Spleen (tissue), 11 donors: ENCODE results near the gene PEF1. TPM values are rescaled to one million over a fixed set of nuclear protein-coding genes. Genes with fewer than 3 reads are reported as not detected.

Experiments
- DNase-seq: peaks from one replicate; pipeline ENCODE4 v3.0.0-alpha.2; 2020
- H3K27ac ChIP-seq, 8 donors: fragments of 200-600 bp; sonication (generic) in 7 of 8; 1 replicate in 4 of 8; 2 replicates in 4 of 8; pipeline versions ENCODE4 v1.5.0 to v1.8.0; 2016 to 2021; ENCODE audit warnings: inconsistent platforms in 4 of 8, mild to moderate bottlenecking in 4 of 8, moderate library complexity in 1 of 8
- H3K27me3 ChIP-seq, 7 donors: fragments of 200-600 bp; sonication (generic) in 6 of 7; replicated peaks in 1 of 7; 1 replicate in 4 of 7; 2 replicates in 3 of 7; pipeline versions ENCODE4 v1.5.0 to v1.8.0; 2016 to 2021; ENCODE audit warnings: inconsistent platforms in 3 of 7, mild to moderate bottlenecking in 1 of 7
- H3K36me3 ChIP-seq, 6 donors: fragments of 200-600 bp; sonication (generic) in 5 of 6; 1 replicate in 4 of 6; 2 replicates in 2 of 6; pipeline versions ENCODE4 v1.5.0 to v1.8.0; 2016 to 2021; ENCODE audit warnings: inconsistent platforms in 2 of 6
- H3K4me1 ChIP-seq, 6 donors: fragments of 200-600 bp; sonication (generic) in 5 of 6; 1 replicate in 3 of 6; 2 replicates in 3 of 6; pipeline versions ENCODE4 v1.5.0 to v1.8.0; 2016 to 2021; ENCODE audit warnings: inconsistent platforms in 3 of 6
- H3K4me3 ChIP-seq, 8 donors: fragments of 200-600 bp; sonication (generic) in 7 of 8; 1 replicate in 4 of 8; 2 replicates in 4 of 8; pipeline versions ENCODE4 v1.5.0 to v1.8.0; 2016 to 2021; ENCODE audit warnings: inconsistent platforms in 4 of 8, mild to moderate bottlenecking in 4 of 8, moderate library complexity in 2 of 8
- H3K9me3 ChIP-seq, 8 donors: fragments of 200-600 bp; sonication (generic) in 7 of 8; 1 replicate in 4 of 8; 2 replicates in 4 of 8; pipeline versions ENCODE4 v1.5.0 to v1.8.0; 2016 to 2021; ENCODE audit warnings: inconsistent platforms in 4 of 8
- POLR2A ChIP-seq, 3 donors: fragments of 450-650 bp; IDR thresholded peaks; one replicate each; pipeline ENCODE4 v1.5.1; 2017; ENCODE audit warnings: antibody characterized with exemption in 3 of 3, mild to moderate bottlenecking in 1 of 3
- POLR2AphosphoS5 ChIP-seq, 3 donors: sonication (generic); formaldehyde crosslinking; IDR thresholded peaks; one replicate each; pipeline ENCODE4 v1.5.1; 2017; ENCODE audit warnings: antibody characterized with exemption in 3 of 3
- WGBS, 5 donors: extraction: QIAGEN DNeasy Blood & Tissue Kit in 3 of 5; methylation state at CpG; one replicate each; pipeline versions ENCODE4 v1.1.5 to v1.1.7; 2013 to 2018; 5-methylcytosine and 5-hydroxymethylcytosine counted together
- intact Hi-C: fragments of 100-400 bp; cut with DNase I; formaldehyde crosslinking; loops from one replicate; pipeline ENCODE4 v1.15.0; 2023; ENCODE audit warnings: low total_unique reads
- polyA plus RNA-seq, 3 donors: library from polyadenylated mRNA; stranded (reverse); fragments of 200-250 nt; gene quantifications; one replicate each; pipeline ENCODE4 v1.2.1, GENCODE V29; 2013
- total RNA-seq, 7 donors: library from RNA; depleted of rRNA in 3 of 7; stranded (reverse); fragments of >200 nt in 3 of 7; fragmentation: NEBNext Ultra II Directional in 4 of 7; extraction: Animal tissue kit (Norgen Biotek cat#: 25700) in 4 of 7; gene quantifications; one replicate each; pipeline versions ENCODE4 v1.1.0 to v1.2.1, GENCODE V29; 2016 to 2021
- TF ChIP-seq, protein P1 (sequence below), 11 experiments: fragments of 200-600 bp in 7 of 11; fragments of 450-650 bp in 4 of 11; sonication (generic) in 4 of 11; IDR thresholded peaks in 8 of 11; conservative IDR thresholded peaks in 3 of 11; 1 replicate in 7 of 11; 2 replicates in 4 of 11; pipeline versions ENCODE4 v1.4.0 to v1.8.0; 2016 to 2021; ENCODE audit warnings: antibody characterized with exemption in 11 of 11, inconsistent platforms in 4 of 11, mild to moderate bottlenecking in 1 of 11
- donor health status: healthy with polysubstance abuse.
- donor health status: DM: no; HTN: no; CAD: no; lungs with moderate emphysema.
- donor health status: DM: no; HTN: no; CAD: no.
- donor health status: Bipolar disorder and iron deficiency.
- donor health status: healthy.
- donor health status: DM: no; HTN: no; CAD: no.
- donor health status: DM: yes; HTN: yes; CAD: no.

Gene PEF1
- total and polyA plus RNA-seq, 10 donors = 46.5 to 73.4 (median 55.7) TPM

GRCh38 chr1:31617218-31617915 is 27.3 kb downstream of the PEF1 start, which contains the start of gene HCRTR1:
TSS of gene HCRTR1 (plus strand) at chr1:31617689. CDS start at chr1:31619193, 1,504 bp downstream.
- TF ChIP-seq POLR2A (IDR thresholded peaks at IDR 0.05) = no peak
- TF ChIP-seq POLR2AphosphoS5 (IDR thresholded peaks at IDR 0.05) = no peak
- TF ChIP-seq, protein P1, sequence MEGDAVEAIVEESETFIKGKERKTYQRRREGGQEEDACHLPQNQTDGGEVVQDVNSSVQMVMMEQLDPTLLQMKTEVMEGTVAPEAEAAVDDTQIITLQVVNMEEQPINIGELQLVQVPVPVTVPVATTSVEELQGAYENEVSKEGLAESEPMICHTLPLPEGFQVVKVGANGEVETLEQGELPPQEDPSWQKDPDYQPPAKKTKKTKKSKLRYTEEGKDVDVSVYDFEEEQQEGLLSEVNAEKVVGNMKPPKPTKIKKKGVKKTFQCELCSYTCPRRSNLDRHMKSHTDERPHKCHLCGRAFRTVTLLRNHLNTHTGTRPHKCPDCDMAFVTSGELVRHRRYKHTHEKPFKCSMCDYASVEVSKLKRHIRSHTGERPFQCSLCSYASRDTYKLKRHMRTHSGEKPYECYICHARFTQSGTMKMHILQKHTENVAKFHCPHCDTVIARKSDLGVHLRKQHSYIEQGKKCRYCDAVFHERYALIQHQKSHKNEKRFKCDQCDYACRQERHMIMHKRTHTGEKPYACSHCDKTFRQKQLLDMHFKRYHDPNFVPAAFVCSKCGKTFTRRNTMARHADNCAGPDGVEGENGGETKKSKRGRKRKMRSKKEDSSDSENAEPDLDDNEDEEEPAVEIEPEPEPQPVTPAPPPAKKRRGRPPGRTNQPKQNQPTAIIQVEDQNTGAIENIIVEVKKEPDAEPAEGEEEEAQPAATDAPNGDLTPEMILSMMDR (IDR thresholded peaks at IDR 0.05 in 8 of 11, conservative IDR thresholded peaks at IDR 0.05 in 3 of 11) = no peak
- Histone ChIP-seq H3K4me1 (peaks cover 5 to 25% (median 16%) of the 10 kb centered on the region in 6 donors), H3K27ac (no peak within 1 kb of the TSS), H3K36me3 (no peaks in the 10 kb centered on the region), H3K9me3 (no peaks in the 10 kb centered on the region), H3K4me3 (peak within 1 kb of the TSS; percentile 12 to 69 (median 46)), H3K27me3 (peaks cover 0 to 37% (median 20%) of the 10 kb centered on the region in 7 donors)
- 9 to 20% (median 18%) methylated on average over 26 to 48 of the region's 48 CpGs for WGBS, 5 donors
- intact Hi-C loops = no loop called here
- no peak for DNase-seq

DNA sequence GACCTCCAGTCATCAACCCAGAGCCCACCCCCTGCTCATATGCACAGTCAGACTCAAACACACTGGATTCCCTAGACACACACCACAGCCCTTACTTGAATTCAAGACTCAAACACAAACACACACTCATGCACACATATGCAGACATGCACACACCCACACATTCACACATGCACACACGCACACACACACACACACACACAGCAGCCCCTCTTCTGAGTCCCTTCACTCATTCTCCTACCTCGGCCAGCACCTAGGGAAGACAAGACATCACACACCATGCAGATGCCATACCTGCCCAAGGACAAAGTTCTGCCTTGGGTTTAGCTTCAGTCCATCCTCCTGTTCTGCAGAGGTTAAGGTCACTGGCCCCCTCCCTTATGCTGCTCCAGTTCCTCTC is 28.7 kb downstream of the PEF1 start:
- H3K27me3 ChIP-seq = peaks cover 0 to 37% (median 20%) of the 10 kb centered on the region in 7 donors
- no peaks in the 10 kb centered on the region for H3K36me3 ChIP-seq
- intact Hi-C loops = no loop called here
- H3K4me1 ChIP-seq = peaks cover 5 to 25% (median 16%) of the 10 kb centered on the region in 6 donors
- H3K4me3 ChIP-seq = no peak overlapping the region
- TF ChIP-seq POLR2AphosphoS5 (IDR thresholded peaks at IDR 0.05) (no peak), POLR2A (IDR thresholded peaks at IDR 0.05) (no peak)
- TF ChIP-seq, protein P1 (IDR thresholded peaks at IDR 0.05 in 8 of 11, conservative IDR thresholded peaks at IDR 0.05 in 3 of 11) = no peak
- H3K27ac ChIP-seq = no peak overlapping the region
- WGBS, 5 donors = 45 to 87% (median 65%) methylated on average over 2 of the region's 2 CpGs
- DNase-seq = no peak
- no peaks in the 10 kb centered on the region for H3K9me3 ChIP-seq

GRCh38 chr1:31615414-31615813 is 29.3 kb downstream of the PEF1 start:
- intact Hi-C loops = no loop called here
- WGBS, 5 donors = 89 to 95% (median 93%) methylated on average over 6 of the region's 6 CpGs
- Histone ChIP-seq H3K27me3 (peaks cover 0 to 37% (median 20%) of the 10 kb centered on the region in 7 donors), H3K4me1 (peaks cover 5 to 25% (median 16%) of the 10 kb centered on the region in 6 donors), H3K27ac (no peak overlapping the region), H3K4me3 (no peak overlapping the region), H3K9me3 (no peaks in the 10 kb centered on the region), H3K36me3 (no peaks in the 10 kb centered on the region)
- no peak for DNase-seq
- TF ChIP-seq POLR2AphosphoS5 (IDR thresholded peaks at IDR 0.05) (no peak), POLR2A (IDR thresholded peaks at IDR 0.05) (no peak)
- TF ChIP-seq, protein P1 (IDR thresholded peaks at IDR 0.05 in 8 of 11, conservative IDR thresholded peaks at IDR 0.05 in 3 of 11) = no peak

- Histone ChIP-seq H3K4me3 (no peak overlapping the region), H3K27ac (no peak overlapping the region), H3K4me1 (peaks cover 5 to 20% (median 16%) of the 10 kb centered on the region in 6 donors), H3K36me3 (no peaks in the 10 kb centered on the region), H3K27me3 (peaks cover 0 to 36% (median 20%) of the 10 kb centered on the region in 7 donors), H3K9me3 (no peaks in the 10 kb centered on the region)
- TF ChIP-seq, protein P1 (IDR thresholded peaks at IDR 0.05 in 8 of 11, conservative IDR thresholded peaks at IDR 0.05 in 3 of 11) = no peak
- TF ChIP-seq POLR2AphosphoS5 (IDR thresholded peaks at IDR 0.05) = no peak
- TF ChIP-seq POLR2A (IDR thresholded peaks at IDR 0.05) = no peak
- intact Hi-C loops = no loop called here
- no peak for DNase-seq
- 90 to 95% (median 91%) methylated on average over 8 of the region's 8 CpGs for WGBS, 5 donors
These were observed 30.2 kb downstream of the PEF1 start for GRCh38 chr1:31614414-31615005.
